M059J (cell line): Measurements from ENCODE around the gene RSPRY1. TPM values are rescaled to one million over a fixed set of nuclear protein-coding genes. Genes with fewer than 3 reads are reported as not detected.

ENCODE experiments used
- total RNA-seq: library from RNA; depleted of rRNA; stranded (reverse); fragments of >200 nt; shearing (Covaris generic); gene quantifications from 2 replicates; pipeline ENCODE4 v1.2.3, GENCODE V29; 2014; rRNA removed

The RSPRY1 gene
- total RNA-seq, 1 experiment from 2014 or later, result 34.9 TPM

Other genes starting within 250 kb of the RSPRY1 start
- not detected in 2 replicates for gene CETP, start 224.4 kb upstream of the RSPRY1 start, total RNA-seq
- 25.2 and 31.1 TPM in 2 replicates for gene NLRC5, start 196.8 kb upstream of the RSPRY1 start, total RNA-seq
- 27.5 and 34.3 TPM in 2 replicates for gene CPNE2, start 93.7 kb upstream of the RSPRY1 start, total RNA-seq
- 123 and 147 TPM in 2 replicates for gene PSME3IP1, start 290 bp upstream of the RSPRY1 start, total RNA-seq
- 104 and 120 TPM in 2 replicates for gene ARL2BP, start 58.9 kb downstream of the RSPRY1 start, total RNA-seq
- 0.27 and 0.62 TPM in 2 replicates for gene PLLP, start 98.3 kb downstream of the RSPRY1 start, total RNA-seq
- gene CCL22, start 172.5 kb downstream of the RSPRY1 start, total RNA-seq, result not detected in 2 replicates
- gene CX3CL1, start 186.2 kb downstream of the RSPRY1 start, total RNA-seq, result 0.81 and 1.0 TPM in 2 replicates
- gene CCL17, start 218.4 kb downstream of the RSPRY1 start, total RNA-seq, result not detected in 2 replicates